Tibial nerve (tissue), 4 donors: ENCODE results near the gene PLCG1.

Source experiments
- CTCF ChIP-seq, 5 experiments: fragments of 200-600 bp in 3 of 5; fragments of 450-650 bp in 2 of 5; sonication (generic) in 3 of 5; IDR thresholded peaks; one replicate each; pipeline ENCODE4 v1.5.1; 2016 to 2019; ENCODE audit warnings: antibody characterized with exemption in 5 of 5, mild to moderate bottlenecking in 3 of 5, moderate library complexity in 2 of 5
- EP300 ChIP-seq, 2 donors: sonication (generic); formaldehyde crosslinking; IDR thresholded peaks; one replicate each; pipeline ENCODE4 v1.6.1; 2017; ENCODE audit warnings: antibody characterized with exemption in 2 of 2, mild to moderate bottlenecking in 1 of 2
- POLR2A ChIP-seq, 2 donors: fragments of 450-650 bp; IDR thresholded peaks; one replicate each; pipeline ENCODE4 v1.6.1; 2017; ENCODE audit warnings: antibody characterized with exemption in 2 of 2, mild to moderate bottlenecking in 2 of 2, moderate library complexity in 2 of 2

GRCh38 chr20:41142919-41143318, 5.6 kb downstream of the PLCG1 start:
- TF ChIP-seq CTCF (IDR thresholded peaks at IDR 0.05), result no peak
- no peak for TF ChIP-seq POLR2A (IDR thresholded peaks at IDR 0.05)
- TF ChIP-seq EP300 (IDR thresholded peaks at IDR 0.05), result no peak
